Bronchial smooth muscle cell (primary cell): ENCODE measurements around the gene JMJD4. TPM values are rescaled to one million over a fixed set of nuclear protein-coding genes. Genes with fewer than 3 reads are reported as not detected.

ENCODE experiments used
- total RNA-seq: library from RNA; depleted of rRNA; stranded (reverse); fragments of >200 nt; gene quantifications from 2 replicates; pipeline ENCODE4 v1.2.1, GENCODE V29; 2014

The JMJD4 gene
- total RNA-seq: 20.8 and 31.3 TPM in 2 replicates

GRCh38 chr1:227734856-227735538 lies at the start of gene JMJD4, which contains the start of gene SNAP47:
Gene JMJD4 (minus strand): TSS chr1:227735302. CDS start chr1:227735273, 29 bp downstream.
Gene SNAP47 (plus strand): TSS chr1:227735435. CDS start chr1:227747737, 12,302 bp downstream.

Other genes starting within 250 kb of the JMJD4 start
- 4.1 and 5.7 TPM in 2 replicates for gene ZNF678, start 171.7 kb downstream of the JMJD4 start, total RNA-seq
- 63.5 and 69.9 TPM in 2 replicates for gene SNAP47, start 133 bp upstream of the JMJD4 start, total RNA-seq
- gene PRSS38, start 80.4 kb upstream of the JMJD4 start, total RNA-seq: not detected in 2 replicates
- gene WNT9A, start 212.6 kb upstream of the JMJD4 start, total RNA-seq: 1.6 and 2.8 TPM in 2 replicates